ENCODE data around the gene BSND.

BSND gene

DNA sequence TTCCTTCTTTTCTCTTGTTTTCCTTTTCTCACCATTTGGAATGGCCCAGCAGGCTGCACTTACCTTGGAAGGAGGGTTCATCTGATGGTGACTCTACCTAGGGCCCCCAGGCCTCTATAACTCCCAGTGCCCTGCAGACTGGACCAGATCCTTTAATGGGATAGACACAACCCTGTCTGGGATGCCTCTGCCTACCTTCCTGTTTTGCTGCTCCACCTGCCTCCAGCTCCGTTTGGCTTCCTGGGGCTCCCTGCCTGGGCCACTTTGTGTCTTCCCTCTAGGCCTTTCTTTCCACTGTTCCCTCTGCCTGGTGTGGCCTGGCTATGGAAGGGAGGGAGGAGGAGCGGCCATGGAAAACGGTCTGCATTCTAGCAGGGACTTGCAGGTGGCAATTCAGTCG lies 48.1 kb downstream of the BSND start:
- no peak overlapping the region for H3K27ac ChIP-seq (ENCODE audit: insufficient read depth, low read depth, low read length, poor library complexity, severe bottlenecking)
- 79 to 82% methylated on average over 4 of the region's 4 CpGs for WGBS, 2 experiments
- H3K4me1 ChIP-seq (ENCODE audit: control insufficient read depth, insufficient read depth, low read length) = peaks cover 7% of the 10 kb centered on the region
- H3K9me3 ChIP-seq (ENCODE audit: control insufficient read depth, low read length) = no peaks in the 10 kb centered on the region
- no peak overlapping the region for H3K4me3 ChIP-seq (ENCODE audit: insufficient read depth, low read depth, low read length)
- no peaks in the 10 kb centered on the region for H3K27me3 ChIP-seq (ENCODE audit: control insufficient read depth, insufficient read depth, low read length, poor library complexity, severe bottlenecking)
- no peaks in the 10 kb centered on the region for H3K36me3 ChIP-seq (ENCODE audit: control insufficient read depth, insufficient read depth, low read length)

DNA sequence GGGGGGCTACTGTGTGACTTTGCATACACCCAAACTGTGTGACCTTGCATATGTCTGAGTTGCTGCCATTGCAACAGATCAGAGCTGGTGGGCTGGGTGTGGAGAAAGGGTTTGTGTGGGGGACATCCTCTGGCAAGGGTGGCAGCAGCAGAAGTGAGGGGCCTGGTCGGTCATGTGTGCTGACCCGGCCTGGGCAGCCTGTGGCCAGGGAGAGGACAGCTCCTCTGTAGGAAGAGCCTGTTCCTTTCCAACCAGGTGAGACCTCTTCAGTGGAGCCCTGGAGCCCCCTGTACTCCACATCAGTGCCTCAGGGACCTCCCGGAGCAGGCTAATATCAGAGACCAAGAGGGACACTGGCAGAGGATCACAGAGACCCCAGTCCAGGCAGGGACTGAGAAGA lies 48.9 kb downstream of the BSND start:
- H3K4me1 ChIP-seq (ENCODE audit: control insufficient read depth, insufficient read depth, low read length) = peaks cover 7% of the 10 kb centered on the region
- WGBS, 2 experiments = 96% methylated on average over 3 of the region's 3 CpGs
- H3K9me3 ChIP-seq (ENCODE audit: control insufficient read depth, low read length) = no peaks in the 10 kb centered on the region
- no peaks in the 10 kb centered on the region for H3K36me3 ChIP-seq (ENCODE audit: control insufficient read depth, insufficient read depth, low read length)
- H3K27me3 ChIP-seq (ENCODE audit: control insufficient read depth, insufficient read depth, low read length, poor library complexity, severe bottlenecking) = no peaks in the 10 kb centered on the region
- no peak overlapping the region for H3K4me3 ChIP-seq (ENCODE audit: insufficient read depth, low read depth, low read length)
- no peak overlapping the region for H3K27ac ChIP-seq (ENCODE audit: insufficient read depth, low read depth, low read length, poor library complexity, severe bottlenecking)

DNA sequence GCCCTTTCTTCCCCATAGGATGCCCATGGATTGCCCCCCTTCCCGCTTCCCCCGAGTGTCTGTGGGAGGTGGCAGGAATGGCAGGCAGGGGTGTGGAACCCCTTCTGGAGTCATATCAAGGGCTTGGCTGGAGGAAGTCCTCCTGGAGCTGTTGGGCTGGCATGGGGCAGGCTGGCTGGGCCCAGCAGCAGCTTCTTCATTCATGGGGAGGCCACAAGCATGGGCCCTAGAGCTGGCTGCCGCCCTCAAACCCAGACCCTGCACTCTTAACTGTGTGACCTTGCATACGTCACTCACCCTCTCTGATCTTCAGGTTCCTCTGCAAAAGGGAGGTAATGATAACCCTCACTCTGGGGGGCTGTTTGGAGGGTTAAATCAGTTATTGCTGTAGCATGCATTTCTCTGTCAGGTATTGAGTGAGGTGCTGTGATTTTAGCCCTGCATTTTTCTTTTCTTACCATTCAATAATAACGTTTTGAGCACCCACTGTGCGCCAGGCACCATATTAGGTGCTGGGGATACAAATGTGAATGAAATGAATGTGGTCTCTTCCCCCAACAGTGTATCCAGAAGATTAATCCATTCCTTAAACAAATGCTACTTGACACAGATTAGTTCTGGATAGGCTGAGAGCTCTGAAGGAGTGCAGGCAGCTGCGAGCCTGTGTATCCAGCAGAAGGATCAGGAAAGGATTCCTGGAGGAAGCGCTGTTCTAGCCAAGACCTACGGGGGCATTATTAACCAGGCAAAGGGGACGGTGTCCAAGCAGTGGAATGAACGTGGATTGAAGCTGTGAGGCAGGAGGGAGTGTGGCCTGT lies 49.9 kb downstream of the BSND start:
- Histone ChIP-seq H3K27ac (ENCODE audit: insufficient read depth, low read depth, low read length, poor library complexity, severe bottlenecking) (no peak overlapping the region), H3K4me3 (ENCODE audit: insufficient read depth, low read depth, low read length) (no peak overlapping the region), H3K4me1 (ENCODE audit: control insufficient read depth, insufficient read depth, low read length) (peaks cover 7% of the 10 kb centered on the region), H3K36me3 (ENCODE audit: control insufficient read depth, insufficient read depth, low read length) (no peaks in the 10 kb centered on the region), H3K9me3 (ENCODE audit: control insufficient read depth, low read length) (no peaks in the 10 kb centered on the region), H3K27me3 (ENCODE audit: control insufficient read depth, insufficient read depth, low read length, poor library complexity, severe bottlenecking) (no peaks in the 10 kb centered on the region)
- WGBS, 2 experiments = 84 to 87% methylated on average over 9 to 11 of the region's 11 CpGs

DNA sequence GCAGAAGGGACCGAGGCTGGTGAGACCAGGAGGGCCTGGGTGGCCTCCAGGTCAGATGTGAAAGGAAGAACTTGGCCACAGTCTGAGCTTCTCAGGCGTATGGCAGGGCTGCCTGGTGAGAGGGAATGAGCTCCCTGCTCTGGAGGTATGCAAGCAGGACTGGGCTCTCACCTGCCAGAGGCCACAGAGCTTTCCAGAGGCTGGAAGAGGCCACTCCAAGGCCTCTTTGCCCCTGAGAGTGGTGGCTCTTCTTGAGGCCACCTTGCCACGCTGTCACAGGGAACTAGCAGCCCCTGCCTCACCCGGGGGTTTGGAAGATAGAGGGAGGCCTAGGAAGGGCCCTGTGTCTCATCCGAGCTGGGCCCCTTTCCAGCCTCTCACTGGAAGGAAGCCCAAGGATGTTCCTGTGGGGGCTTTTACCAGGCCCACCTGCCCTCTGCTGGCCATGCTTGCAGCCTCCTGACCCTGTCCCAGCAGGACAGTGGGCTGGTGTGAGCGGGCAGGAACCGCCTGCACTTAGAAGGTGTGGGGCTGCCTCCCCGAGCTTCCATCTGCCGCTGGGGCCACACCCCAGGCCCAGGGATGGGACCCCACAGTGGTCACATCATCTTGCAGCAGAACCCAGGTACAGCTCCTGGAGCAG lies 50.7 kb downstream of the BSND start:
- 90 to 92% methylated on average over 9 of the region's 9 CpGs for WGBS, 2 experiments
- H3K9me3 ChIP-seq (ENCODE audit: control insufficient read depth, low read length) = no peaks in the 10 kb centered on the region
- H3K36me3 ChIP-seq (ENCODE audit: control insufficient read depth, insufficient read depth, low read length) = no peaks in the 10 kb centered on the region
- no peak overlapping the region for H3K4me3 ChIP-seq (ENCODE audit: insufficient read depth, low read depth, low read length)
- peaks cover 7% of the 10 kb centered on the region for H3K4me1 ChIP-seq (ENCODE audit: control insufficient read depth, insufficient read depth, low read length)
- H3K27me3 ChIP-seq (ENCODE audit: control insufficient read depth, insufficient read depth, low read length, poor library complexity, severe bottlenecking) = no peaks in the 10 kb centered on the region
- H3K27ac ChIP-seq (ENCODE audit: insufficient read depth, low read depth, low read length, poor library complexity, severe bottlenecking) = no peak overlapping the region

DNA sequence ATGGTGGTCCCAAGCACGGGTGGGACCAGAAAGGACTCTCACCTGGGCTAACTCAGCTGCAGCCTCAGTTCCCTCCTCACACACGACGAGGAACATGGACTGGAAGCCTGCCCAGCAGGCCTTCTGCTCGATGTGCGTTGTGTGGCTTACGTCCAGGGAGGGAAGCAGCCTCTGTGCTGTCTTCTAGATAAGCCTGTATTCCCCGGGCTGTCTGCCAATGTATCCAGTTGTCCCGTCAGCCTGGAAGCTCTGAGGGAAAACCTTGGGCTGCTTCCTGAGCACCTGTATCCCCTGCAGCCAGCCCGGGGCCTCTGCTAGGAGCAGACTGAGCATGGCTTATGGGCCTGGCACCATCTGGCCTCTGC lies 51.2 kb downstream of the BSND start:
- H3K36me3 ChIP-seq (ENCODE audit: control insufficient read depth, insufficient read depth, low read length) = no peaks in the 10 kb centered on the region
- no peaks in the 10 kb centered on the region for H3K27me3 ChIP-seq (ENCODE audit: control insufficient read depth, insufficient read depth, low read length, poor library complexity, severe bottlenecking)
- peaks cover 7% of the 10 kb centered on the region for H3K4me1 ChIP-seq (ENCODE audit: control insufficient read depth, insufficient read depth, low read length)
- WGBS, 2 experiments = 92 to 94% methylated on average over 8 to 9 of the region's 9 CpGs
- no peaks in the 10 kb centered on the region for H3K9me3 ChIP-seq (ENCODE audit: control insufficient read depth, low read length)
- no peak overlapping the region for H3K4me3 ChIP-seq (ENCODE audit: insufficient read depth, low read depth, low read length)
- no peak overlapping the region for H3K27ac ChIP-seq (ENCODE audit: insufficient read depth, low read depth, low read length, poor library complexity, severe bottlenecking)

DNA sequence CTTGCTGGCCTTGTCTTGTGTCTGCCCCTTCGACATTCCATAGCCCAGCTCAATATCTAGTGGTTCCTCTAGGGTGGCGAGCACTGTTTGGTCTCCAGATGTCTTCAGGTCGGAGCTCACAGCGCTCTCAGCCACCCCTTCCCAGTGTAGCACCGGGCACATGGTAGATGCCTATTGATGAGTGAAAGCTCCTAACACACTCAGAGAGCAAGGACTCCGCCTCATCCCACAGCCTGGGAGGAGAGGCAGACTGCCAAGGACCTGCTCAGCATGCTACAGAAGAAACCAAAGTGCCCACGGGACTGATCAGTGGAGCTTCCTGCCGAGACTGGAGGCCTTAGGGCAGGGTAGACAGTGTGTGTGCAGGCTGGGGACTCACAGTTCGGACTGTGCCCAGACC lies 51.5 kb downstream of the BSND start:
- Histone ChIP-seq H3K36me3 (ENCODE audit: control insufficient read depth, insufficient read depth, low read length) (no peaks in the 10 kb centered on the region), H3K9me3 (ENCODE audit: control insufficient read depth, low read length) (no peaks in the 10 kb centered on the region), H3K4me3 (ENCODE audit: insufficient read depth, low read depth, low read length) (no peak overlapping the region), H3K4me1 (ENCODE audit: control insufficient read depth, insufficient read depth, low read length) (peaks cover 7% of the 10 kb centered on the region), H3K27ac (ENCODE audit: insufficient read depth, low read depth, low read length, poor library complexity, severe bottlenecking) (no peak overlapping the region), H3K27me3 (ENCODE audit: control insufficient read depth, insufficient read depth, low read length, poor library complexity, severe bottlenecking) (no peaks in the 10 kb centered on the region)
- 91% methylated on average over 9 of the region's 9 CpGs for WGBS, 2 experiments

GRCh38 chr1:55051169-55051568 lies 52.4 kb downstream of the BSND start:
- Histone ChIP-seq H3K27me3 (ENCODE audit: control insufficient read depth, insufficient read depth, low read length, poor library complexity, severe bottlenecking) (no peaks in the 10 kb centered on the region), H3K4me1 (ENCODE audit: control insufficient read depth, insufficient read depth, low read length) (peaks cover 7% of the 10 kb centered on the region), H3K4me3 (ENCODE audit: insufficient read depth, low read depth, low read length) (no peak overlapping the region), H3K9me3 (ENCODE audit: control insufficient read depth, low read length) (no peaks in the 10 kb centered on the region), H3K36me3 (ENCODE audit: control insufficient read depth, insufficient read depth, low read length) (no peaks in the 10 kb centered on the region), H3K27ac (ENCODE audit: insufficient read depth, low read depth, low read length, poor library complexity, severe bottlenecking) (no peak overlapping the region)
- 91 to 94% methylated on average over 5 of the region's 5 CpGs for WGBS, 2 experiments

- no peaks in the 10 kb centered on the region for H3K9me3 ChIP-seq (ENCODE audit: control insufficient read depth, low read length)
- H3K4me3 ChIP-seq (ENCODE audit: insufficient read depth, low read depth, low read length) = no peak overlapping the region
- WGBS, 2 experiments = 85 to 90% methylated on average over 9 of the region's 9 CpGs
- no peaks in the 10 kb centered on the region for H3K36me3 ChIP-seq (ENCODE audit: control insufficient read depth, insufficient read depth, low read length)
- peaks cover 7% of the 10 kb centered on the region for H3K4me1 ChIP-seq (ENCODE audit: control insufficient read depth, insufficient read depth, low read length)
- no peaks in the 10 kb centered on the region for H3K27me3 ChIP-seq (ENCODE audit: control insufficient read depth, insufficient read depth, low read length, poor library complexity, severe bottlenecking)
- H3K27ac ChIP-seq (ENCODE audit: insufficient read depth, low read depth, low read length, poor library complexity, severe bottlenecking) = no peak overlapping the region
Measured at GRCh38 chr1:55051621-55052020, 52.9 kb downstream of the BSND start.

GRCh38 chr1:55052221-55053142 lies 53.7 kb downstream of the BSND start:
- Histone ChIP-seq H3K27me3 (ENCODE audit: control insufficient read depth, insufficient read depth, low read length, poor library complexity, severe bottlenecking) (no peaks in the 10 kb centered on the region), H3K4me1 (ENCODE audit: control insufficient read depth, insufficient read depth, low read length) (peaks cover 7% of the 10 kb centered on the region), H3K4me3 (ENCODE audit: insufficient read depth, low read depth, low read length) (no peak overlapping the region), H3K27ac (ENCODE audit: insufficient read depth, low read depth, low read length, poor library complexity, severe bottlenecking) (no peak overlapping the region), H3K9me3 (ENCODE audit: control insufficient read depth, low read length) (no peaks in the 10 kb centered on the region), H3K36me3 (ENCODE audit: control insufficient read depth, insufficient read depth, low read length) (no peaks in the 10 kb centered on the region)
- WGBS, 2 experiments = 89 to 90% methylated on average over 29 of the region's 29 CpGs
